Peyer's patch (tissue), 4 donors: ENCODE results near the gene AKAP10. TPM values are rescaled to one million over a fixed set of nuclear protein-coding genes. Genes with fewer than 3 reads are reported as not detected.

Experiments
- DNase-seq, 3 donors: peaks; one replicate each; pipeline ENCODE4 v3.0.0-alpha.2; 2017 to 2019
- H3K27ac ChIP-seq, 4 donors: fragments of 200-600 bp; sonication (generic); one replicate each; pipeline ENCODE4 v1.5.1; 2016 to 2019
- H3K27me3 ChIP-seq, 2 donors: fragments of 200-600 bp; sonication (generic); one replicate each; pipeline ENCODE4 v1.5.1; 2019
- H3K36me3 ChIP-seq, 3 donors: fragments of 200-600 bp; sonication (generic); one replicate each; pipeline ENCODE4 v1.5.1; 2016 to 2019
- H3K4me1 ChIP-seq, 4 donors: fragments of 200-600 bp; sonication (generic); one replicate each; pipeline ENCODE4 v1.5.1; 2016 to 2019
- H3K4me3 ChIP-seq, 4 donors: fragments of 200-600 bp; sonication (generic); 1 replicate in 3 of 4; 2 replicates in 1 of 4; pipeline ENCODE4 v1.5.1; 2016 to 2019; ENCODE audit warnings: mild to moderate bottlenecking in 1 of 4
- H3K9me3 ChIP-seq, 4 donors: fragments of 200-600 bp; sonication (generic); one replicate each; pipeline ENCODE4 v1.5.1; 2016 to 2019; ENCODE audit warnings: mild to moderate bottlenecking in 1 of 4
- CTCF ChIP-seq, 6 experiments: fragments of 450-650 bp in 4 of 6; fragments of 200-600 bp in 2 of 6; sonication (generic) in 1 of 6; IDR thresholded peaks; one replicate each; pipeline ENCODE4 v1.5.1; 2017 to 2019; ENCODE audit warnings: antibody characterized with exemption in 6 of 6, mild to moderate bottlenecking in 3 of 6, moderate library complexity in 1 of 6
- POLR2A ChIP-seq, 2 donors: fragments of 450-650 bp; IDR thresholded peaks; one replicate each; pipeline ENCODE4 v1.5.1; 2017; ENCODE audit warnings: antibody characterized with exemption in 2 of 2, mild to moderate bottlenecking in 2 of 2, moderate library complexity in 2 of 2
- total RNA-seq, 4 donors: library from RNA; depleted of rRNA; stranded (reverse); fragments of >200 nt; gene quantifications; one replicate each; pipeline ENCODE4 v1.1.0, GENCODE V29; 2016

The AKAP10 gene
- total RNA-seq, 4 donors from 2014 or later, result 22.9 to 77.6 (median 30.3) TPM

DNA sequence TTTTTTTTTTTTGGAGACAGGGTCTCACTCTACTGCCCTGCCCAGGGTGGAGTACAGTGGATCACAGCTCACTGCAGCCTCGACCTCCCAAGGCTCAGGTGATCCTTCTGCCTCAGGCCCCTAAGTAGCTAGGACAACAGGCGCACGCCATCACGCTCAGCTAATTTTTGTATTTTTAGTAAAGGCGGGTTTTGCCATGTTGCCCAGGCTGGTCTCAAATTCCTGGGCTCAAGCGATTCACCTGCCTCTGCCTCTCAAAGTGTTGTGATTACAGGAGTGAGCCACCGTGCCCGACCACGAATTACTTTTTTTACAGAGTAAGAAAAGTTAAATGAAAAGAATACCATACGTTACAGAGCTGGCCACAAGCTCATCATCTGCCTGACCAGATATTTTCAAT is 38.9 kb downstream of the AKAP10 start:
- Histone ChIP-seq H3K9me3 (no peaks in the 10 kb centered on the region), H3K27me3 (no peaks in the 10 kb centered on the region), H3K4me1 (no peaks in the 10 kb centered on the region), H3K4me3 (no peak overlapping the region), H3K36me3 (peaks cover 0 to 73% (median 0%) of the 10 kb centered on the region in 3 donors), H3K27ac (no peak overlapping the region)
- no peak for TF ChIP-seq POLR2A (IDR thresholded peaks at IDR 0.05)
- no peak for TF ChIP-seq CTCF (IDR thresholded peaks at IDR 0.05)
- no peak for DNase-seq

DNA sequence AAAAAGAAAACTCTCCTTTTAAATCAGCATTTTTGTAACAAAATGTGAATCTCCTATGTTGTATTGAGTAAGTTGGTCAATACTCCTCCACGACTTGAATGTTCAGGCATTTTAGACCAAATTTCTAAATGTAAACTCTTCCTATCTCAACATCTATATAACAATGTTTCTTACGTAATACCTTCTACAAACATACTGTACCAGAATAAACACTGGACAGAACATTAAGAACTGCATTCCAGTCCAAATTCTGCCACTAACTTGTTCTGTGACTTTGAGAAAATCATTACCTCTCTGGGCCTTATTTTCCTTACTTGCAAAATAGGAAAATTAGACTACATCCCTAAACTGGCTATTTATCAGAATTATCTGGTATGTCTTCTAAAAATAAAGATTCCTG is 40.1 kb downstream of the AKAP10 start:
- TF ChIP-seq POLR2A (IDR thresholded peaks at IDR 0.05) (no peak), CTCF (IDR thresholded peaks at IDR 0.05) (no peak)
- Histone ChIP-seq H3K4me1 (no peaks in the 10 kb centered on the region), H3K36me3 (peaks cover 0 to 77% (median 0%) of the 10 kb centered on the region in 3 donors), H3K4me3 (no peak overlapping the region), H3K27ac (no peak overlapping the region), H3K27me3 (no peaks in the 10 kb centered on the region), H3K9me3 (no peaks in the 10 kb centered on the region)
- no peak for DNase-seq

DNA sequence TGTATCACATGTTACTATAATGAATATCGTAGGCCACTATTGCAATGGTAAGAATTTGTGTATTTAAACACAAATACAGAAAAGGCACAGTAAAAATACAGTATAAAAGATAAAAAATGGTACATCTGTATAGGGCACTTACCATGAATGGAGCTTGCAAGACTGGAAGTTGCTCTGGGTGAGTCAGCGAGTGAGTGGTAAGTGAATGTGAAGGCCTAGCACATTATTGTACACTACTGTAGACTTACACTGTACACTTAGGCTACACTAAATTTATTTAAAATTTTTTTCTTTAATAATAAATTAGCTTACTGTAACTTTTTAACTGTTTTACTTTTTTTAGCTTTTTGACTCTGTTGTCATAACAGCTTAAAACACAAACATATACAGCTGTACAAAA is 42.5 kb downstream of the AKAP10 start:
- Histone ChIP-seq H3K4me3 (no peak overlapping the region), H3K4me1 (no peaks in the 10 kb centered on the region), H3K36me3 (peaks cover 0 to 90% (median 0%) of the 10 kb centered on the region in 3 donors), H3K27ac (no peak overlapping the region), H3K27me3 (no peaks in the 10 kb centered on the region), H3K9me3 (no peaks in the 10 kb centered on the region)
- DNase-seq, result no peak
- TF ChIP-seq POLR2A (IDR thresholded peaks at IDR 0.05) (no peak), CTCF (IDR thresholded peaks at IDR 0.05) (no peak)

- Histone ChIP-seq H3K27me3 (no peaks in the 10 kb centered on the region), H3K4me1 (no peaks in the 10 kb centered on the region), H3K27ac (no peak overlapping the region), H3K4me3 (no peak overlapping the region), H3K9me3 (no peaks in the 10 kb centered on the region), H3K36me3 (peaks cover 0 to 91% (median 0%) of the 10 kb centered on the region in 3 donors)
- DNase-seq, result no peak
- TF ChIP-seq CTCF (IDR thresholded peaks at IDR 0.05) (no peak), POLR2A (IDR thresholded peaks at IDR 0.05) (no peak)
Measured at GRCh38 chr17:19933628-19934027, 44.0 kb downstream of the AKAP10 start.

DNA sequence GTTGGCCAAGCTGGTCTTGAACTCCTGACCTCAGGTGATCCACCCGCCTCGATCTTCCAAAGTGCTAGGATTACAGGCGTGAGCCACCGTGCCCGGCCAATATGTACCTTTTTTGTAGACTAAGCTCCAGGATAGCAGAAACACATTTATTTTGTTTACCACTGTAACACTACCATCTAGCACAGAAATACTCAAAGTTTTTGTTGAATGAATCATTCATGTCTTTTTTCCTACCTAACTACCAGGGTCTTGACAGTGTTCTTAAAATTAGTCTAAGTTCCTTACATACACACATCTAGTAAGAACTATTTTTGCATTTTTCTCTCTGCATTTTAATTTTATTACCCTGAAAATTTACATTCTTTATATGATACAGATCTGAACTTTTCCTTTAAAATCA is 44.4 kb downstream of the AKAP10 start:
- DNase-seq, result no peak
- Histone ChIP-seq H3K36me3 (peaks cover 0 to 91% (median 0%) of the 10 kb centered on the region in 3 donors), H3K27me3 (no peaks in the 10 kb centered on the region), H3K9me3 (no peaks in the 10 kb centered on the region), H3K4me3 (no peak overlapping the region), H3K4me1 (no peaks in the 10 kb centered on the region), H3K27ac (no peak overlapping the region)
- TF ChIP-seq CTCF (IDR thresholded peaks at IDR 0.05) (no peak), POLR2A (IDR thresholded peaks at IDR 0.05) (no peak)

DNA sequence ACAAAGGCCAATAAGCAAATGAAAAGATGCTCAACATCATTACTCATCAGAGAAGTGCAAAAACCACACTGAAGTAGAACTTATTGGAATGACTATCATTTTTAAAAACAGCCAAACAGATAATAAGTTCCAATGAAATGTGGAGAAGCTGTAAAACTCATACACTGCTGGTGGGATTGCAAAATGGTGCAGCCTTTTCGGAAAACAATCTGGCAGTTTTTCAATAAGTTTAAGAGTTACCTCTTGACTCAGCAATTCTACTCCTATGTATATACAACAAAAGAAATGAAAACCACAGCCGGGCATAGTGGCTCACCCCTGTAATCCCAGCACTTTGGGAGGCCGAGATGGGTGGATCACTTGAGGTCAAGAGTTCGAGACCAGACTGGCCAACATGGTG is 49.3 kb downstream of the AKAP10 start:
- H3K4me1 ChIP-seq, result no peaks in the 10 kb centered on the region
- TF ChIP-seq POLR2A (IDR thresholded peaks at IDR 0.05) (no peak), CTCF (IDR thresholded peaks at IDR 0.05) (no peak)
- H3K27me3 ChIP-seq, result no peaks in the 10 kb centered on the region
- peaks cover 0 to 89% (median 0%) of the 10 kb centered on the region in 3 donors for H3K36me3 ChIP-seq
- no peak overlapping the region for H3K27ac ChIP-seq
- no peak for DNase-seq
- H3K4me3 ChIP-seq, result no peak overlapping the region
- H3K9me3 ChIP-seq, result no peaks in the 10 kb centered on the region
